ENCODE measurements around the gene SLC25A22.

DNA sequence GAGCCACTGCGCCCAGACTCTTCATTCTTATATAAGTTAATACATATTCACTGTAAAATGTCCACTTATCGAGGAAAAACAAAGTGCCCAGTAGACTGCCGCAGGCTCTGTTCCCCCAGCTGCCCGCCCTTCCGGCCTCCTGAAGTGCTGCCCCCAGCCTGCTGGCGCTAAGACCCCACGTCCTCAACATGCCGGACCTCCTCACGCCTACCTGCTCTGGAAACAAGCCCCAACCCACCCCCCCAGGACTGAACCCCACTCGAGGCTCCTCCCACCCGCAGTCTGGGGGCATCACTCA lies 21.9 kb downstream of the SLC25A22 start:
- TF ChIP-seq CTCF (conservative IDR thresholded peaks at IDR 0.05 in 1 of 2, IDR thresholded peaks at IDR 0.05 in 1 of 2; ENCODE audit: low read depth in 1 of 2, low read length in 2 of 2) (no peak), EZH2 (IDR thresholded peaks at IDR 0.05; ENCODE audit: low read length, missing control alignments) (no peak)
